ENCODE measurements around the gene MYO7B.

The MYO7B gene

DNA sequence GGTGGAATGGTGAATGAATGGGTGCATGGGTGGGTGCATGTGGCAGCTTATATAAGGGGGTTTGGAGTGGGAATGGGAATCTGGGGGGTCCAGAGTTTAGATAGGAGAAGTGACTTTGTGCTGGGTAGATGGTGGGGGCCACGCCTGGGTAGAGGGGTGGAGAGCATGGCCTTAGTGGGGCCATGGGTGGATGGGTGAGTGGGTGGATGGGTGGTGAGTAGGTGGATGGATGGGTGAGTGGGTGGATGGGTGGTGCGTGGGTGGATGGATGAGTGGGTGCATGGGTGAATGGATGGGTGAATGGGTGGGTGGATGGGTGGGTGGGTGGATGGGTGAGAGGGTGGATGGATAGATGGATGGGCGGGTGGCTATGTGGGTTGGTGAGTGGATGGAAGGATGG lies 53.9 kb downstream of the MYO7B start:
- no peak for ATAC-seq (replicated peaks)
- Mint-ChIP-seq H3K4me1 (peaks cover 15 to 45% of the 10 kb centered on the region in 2 donors), H3K27ac (no peak overlapping the region), H3K36me3 (no peaks in the 10 kb centered on the region), H3K9me3 (no peaks in the 10 kb centered on the region), H3K4me3 (no peak overlapping the region), H3K27me3 (no peaks in the 10 kb centered on the region)
- DNase-seq: no peak

GRCh38 chr2:127589841-127590240 lies 54.4 kb downstream of the MYO7B start:
- peaks cover 20 to 50% of the 10 kb centered on the region in 2 donors for H3K4me1 Mint-ChIP-seq
- no peak overlapping the region for H3K4me3 Mint-ChIP-seq
- H3K9me3 Mint-ChIP-seq: no peaks in the 10 kb centered on the region
- H3K36me3 Mint-ChIP-seq: no peaks in the 10 kb centered on the region
- no peak for ATAC-seq (replicated peaks)
- no peak for DNase-seq
- no peak overlapping the region for H3K27ac Mint-ChIP-seq
- H3K27me3 Mint-ChIP-seq: no peaks in the 10 kb centered on the region

GRCh38 chr2:127590386-127591190 lies 55.1 kb downstream of the MYO7B start:
- Mint-ChIP-seq H3K36me3 (no peaks in the 10 kb centered on the region), H3K27ac (no peak overlapping the region), H3K4me1 (peaks cover 19 to 51% of the 10 kb centered on the region in 2 donors), H3K27me3 (no peaks in the 10 kb centered on the region), H3K9me3 (peaks cover 0 to 1% of the 10 kb centered on the region in 2 donors), H3K4me3 (no peak overlapping the region)
- DNase-seq (no peak), ATAC-seq (replicated peaks) (no peak)

DNA sequence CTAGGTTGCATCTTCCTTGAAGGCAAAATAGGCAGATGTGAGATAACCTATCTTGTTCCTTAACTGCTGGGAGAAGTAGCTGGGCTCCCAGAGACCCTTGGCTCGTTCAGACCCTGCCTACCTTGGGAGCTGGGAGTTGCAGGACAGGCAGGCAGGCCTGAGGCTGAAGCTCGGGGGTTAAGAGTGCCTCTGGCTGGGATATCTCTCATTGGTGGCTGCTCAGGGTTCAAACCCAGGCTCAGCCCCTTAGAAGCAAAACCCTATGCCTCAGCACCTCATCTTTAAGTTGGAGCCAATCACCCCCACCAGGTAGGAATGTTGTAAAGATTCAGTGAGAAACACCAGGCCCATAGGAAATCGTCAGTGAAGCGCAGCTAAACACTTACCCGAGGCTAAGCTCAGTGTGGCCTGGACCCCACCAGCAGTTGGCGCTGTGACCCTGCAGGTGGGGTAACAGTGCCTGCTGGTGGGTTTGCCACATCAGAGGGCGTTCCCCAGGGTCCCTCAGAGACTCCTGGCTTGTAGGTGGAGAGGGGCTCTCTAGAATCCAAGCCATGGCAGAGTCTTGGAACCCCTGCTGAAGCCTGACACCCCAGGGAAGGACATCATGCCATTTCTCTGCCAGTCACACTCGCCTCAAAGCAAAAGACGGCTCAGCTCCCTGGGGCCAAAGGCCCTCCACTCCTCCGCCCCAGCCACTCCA lies 55.9 kb downstream of the MYO7B start:
- no peaks in the 10 kb centered on the region for H3K27me3 Mint-ChIP-seq
- ATAC-seq (replicated peaks) (peak; percentile 99), DNase-seq (peak; percentile 51)
- peaks cover 0 to 3% of the 10 kb centered on the region in 2 donors for H3K9me3 Mint-ChIP-seq
- no peak overlapping the region for H3K4me3 Mint-ChIP-seq
- peaks cover 21 to 46% of the 10 kb centered on the region in 2 donors for H3K4me1 Mint-ChIP-seq
- peak overlapping the region; percentile 80 for H3K27ac Mint-ChIP-seq
- no peaks in the 10 kb centered on the region for H3K36me3 Mint-ChIP-seq

DNA sequence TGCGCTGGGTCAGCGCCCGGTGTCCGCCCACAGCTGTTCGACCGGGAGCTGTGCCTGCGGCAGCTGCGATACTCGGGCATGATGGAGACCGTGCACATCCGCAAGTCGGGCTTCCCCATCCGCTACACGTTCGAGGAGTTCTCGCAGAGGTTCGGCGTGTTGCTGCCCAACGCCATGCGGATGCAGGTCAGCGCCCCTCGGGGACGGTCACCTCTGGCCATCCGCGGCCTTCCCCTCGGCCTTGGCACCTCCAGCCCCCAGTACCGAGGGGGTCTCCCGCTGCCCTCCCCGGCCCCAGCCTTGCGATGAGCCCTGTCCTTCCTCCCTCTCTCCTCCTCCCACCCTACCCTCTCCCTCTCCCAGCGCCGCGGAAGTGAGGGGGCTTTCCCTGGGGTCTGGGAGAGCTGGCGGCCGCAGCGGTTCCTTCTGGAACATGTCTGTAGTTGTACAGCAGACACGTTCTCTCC lies 57.3 kb downstream of the MYO7B start:
- DNase-seq (no peak), ATAC-seq (replicated peaks) (no peak)
- Mint-ChIP-seq H3K36me3 (no peaks in the 10 kb centered on the region), H3K4me1 (peaks cover 17 to 33% of the 10 kb centered on the region in 2 donors), H3K27ac (no peak overlapping the region), H3K27me3 (no peaks in the 10 kb centered on the region), H3K4me3 (no peak overlapping the region), H3K9me3 (peaks cover 0 to 3% of the 10 kb centered on the region in 2 donors)

GRCh38 chr2:127593228-127594115 lies 58.0 kb downstream of the MYO7B start:
- Mint-ChIP-seq H3K9me3 (peaks cover 0 to 3% of the 10 kb centered on the region in 2 donors), H3K4me3 (no peak overlapping the region), H3K27ac (no peak overlapping the region), H3K4me1 (peaks cover 17 to 31% of the 10 kb centered on the region in 2 donors), H3K36me3 (no peaks in the 10 kb centered on the region), H3K27me3 (no peaks in the 10 kb centered on the region)
- DNase-seq (no peak), ATAC-seq (replicated peaks) (no peak)

- ATAC-seq (replicated peaks) (no peak), DNase-seq (no peak)
- peaks cover 17 to 31% of the 10 kb centered on the region in 2 donors for H3K4me1 Mint-ChIP-seq
- H3K27ac Mint-ChIP-seq: no peak overlapping the region
- no peaks in the 10 kb centered on the region for H3K36me3 Mint-ChIP-seq
- H3K4me3 Mint-ChIP-seq: no peak overlapping the region
- H3K27me3 Mint-ChIP-seq: no peaks in the 10 kb centered on the region
- peaks cover 0 to 3% of the 10 kb centered on the region in 2 donors for H3K9me3 Mint-ChIP-seq
Observed at GRCh38 chr2:127594116-127594591, 58.7 kb downstream of the MYO7B start.

DNA sequence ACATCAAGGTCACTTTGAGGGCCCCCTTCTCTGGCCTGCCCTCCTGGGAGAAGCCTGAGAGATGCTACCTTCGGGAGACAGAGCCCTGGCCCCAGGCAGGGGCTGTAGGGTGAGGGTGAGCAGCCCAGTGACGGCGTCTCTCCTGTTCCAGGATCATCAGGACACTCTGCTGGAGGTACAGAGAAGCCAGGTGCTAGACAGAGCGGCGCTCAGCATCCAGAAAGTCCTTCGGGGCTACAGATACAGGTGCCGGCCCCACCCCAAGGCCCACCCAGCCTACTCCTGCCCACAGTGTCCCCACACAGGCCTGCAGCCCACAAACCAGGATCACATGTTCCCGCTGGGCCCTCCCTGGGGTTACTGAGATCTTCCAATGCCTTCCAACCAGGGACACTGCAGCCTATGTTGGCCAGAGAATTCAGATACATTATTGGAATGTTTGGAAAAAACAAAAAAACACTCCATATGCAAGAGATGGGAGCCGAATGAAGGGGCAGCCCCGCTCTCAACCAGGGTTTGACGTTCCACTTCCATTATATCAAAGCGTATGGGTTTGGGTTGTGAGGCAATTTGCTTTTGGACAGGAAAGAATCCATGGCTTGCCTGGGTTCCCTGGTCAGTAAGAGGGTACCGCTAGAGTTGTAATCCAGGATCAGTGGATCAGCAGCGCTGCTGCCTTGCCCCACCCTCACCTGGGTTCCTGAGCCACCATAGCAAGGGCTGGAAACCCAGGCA lies 61.0 kb downstream of the MYO7B start:
- DNase-seq: no peak
- H3K27ac Mint-ChIP-seq: no peak overlapping the region
- H3K4me1 Mint-ChIP-seq: peaks cover 12 to 25% of the 10 kb centered on the region in 2 donors
- ATAC-seq (replicated peaks): no peak
- no peak overlapping the region for H3K4me3 Mint-ChIP-seq
- H3K27me3 Mint-ChIP-seq: no peaks in the 10 kb centered on the region
- peaks cover 0 to 3% of the 10 kb centered on the region in 2 donors for H3K9me3 Mint-ChIP-seq
- H3K36me3 Mint-ChIP-seq: no peaks in the 10 kb centered on the region

GRCh38 chr2:127597046-127597983 lies 61.8 kb downstream of the MYO7B start:
- no peak overlapping the region for H3K4me3 Mint-ChIP-seq
- no peaks in the 10 kb centered on the region for H3K36me3 Mint-ChIP-seq
- H3K27me3 Mint-ChIP-seq: no peaks in the 10 kb centered on the region
- no peak for ATAC-seq (replicated peaks)
- H3K4me1 Mint-ChIP-seq: peaks cover 11 to 25% of the 10 kb centered on the region in 2 donors
- H3K9me3 Mint-ChIP-seq: peaks cover 0 to 5% of the 10 kb centered on the region in 2 donors
- H3K27ac Mint-ChIP-seq: no peak overlapping the region
- no peak for DNase-seq

- no peak for ATAC-seq (replicated peaks)
- Mint-ChIP-seq H3K27ac (no peak overlapping the region), H3K4me3 (no peak overlapping the region), H3K9me3 (peaks cover 0 to 6% of the 10 kb centered on the region in 2 donors), H3K36me3 (peaks cover 0 to 3% of the 10 kb centered on the region in 2 donors), H3K27me3 (no peaks in the 10 kb centered on the region), H3K4me1 (peaks cover 11 to 25% of the 10 kb centered on the region in 2 donors)
- DNase-seq: no peak
Observed at GRCh38 chr2:127597984-127598380, 62.5 kb downstream of the MYO7B start.

GRCh38 chr2:127598711-127599110 lies 63.2 kb downstream of the MYO7B start:
- no peaks in the 10 kb centered on the region for H3K27me3 Mint-ChIP-seq
- ATAC-seq (replicated peaks) (no peak), DNase-seq (no peak)
- no peak overlapping the region for H3K4me3 Mint-ChIP-seq
- H3K9me3 Mint-ChIP-seq: peaks cover 0 to 10% of the 10 kb centered on the region in 2 donors
- no peak overlapping the region for H3K27ac Mint-ChIP-seq
- H3K4me1 Mint-ChIP-seq: peaks cover 11 to 20% of the 10 kb centered on the region in 2 donors
- H3K36me3 Mint-ChIP-seq: peaks cover 0 to 7% of the 10 kb centered on the region in 2 donors

DNA sequence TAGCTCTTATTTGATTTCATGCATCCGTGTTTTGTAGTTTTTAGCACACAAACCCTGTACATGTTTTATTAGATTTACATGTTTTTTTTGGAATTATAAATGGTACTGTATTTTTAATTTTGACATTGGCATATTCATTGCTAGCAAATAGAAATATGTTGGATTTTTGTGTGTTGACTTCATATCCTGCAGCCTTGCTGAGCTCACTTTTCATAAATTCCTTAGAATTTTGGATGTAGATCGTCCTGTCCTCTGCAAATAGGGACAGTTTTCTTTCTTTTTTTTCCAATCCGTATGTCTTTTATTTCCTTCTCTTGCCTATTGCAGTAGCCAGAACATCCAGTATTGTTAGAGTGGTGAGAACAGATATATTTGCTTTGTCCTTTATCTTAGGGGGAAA lies 63.7 kb downstream of the MYO7B start:
- Mint-ChIP-seq H3K4me1 (peaks cover 11 to 15% of the 10 kb centered on the region in 2 donors), H3K27ac (no peak overlapping the region), H3K9me3 (peaks cover 2 to 10% of the 10 kb centered on the region in 2 donors), H3K4me3 (no peak overlapping the region), H3K27me3 (no peaks in the 10 kb centered on the region), H3K36me3 (peaks cover 0 to 8% of the 10 kb centered on the region in 2 donors)
- DNase-seq (no peak), ATAC-seq (replicated peaks) (no peak)

Data from stimulated activated naive B cell treated with anti-CD40 and anti-IgM and Interleukin-4, amounts not matched to agents 10 μg/mL and 1 μg/mL and 100 μg/mL, for 72 hours (primary cell).